Glomerular visceral epithelial cell (primary cell): ENCODE measurements around the gene LIPF.
"Not testable (repeated sequence)": the region's sequence is repeated elsewhere in the genome, so short reads cannot be mapped to it uniquely, and the experiment has no call there.

ENCODE experiments used
- DNase-seq: peaks from one replicate; pipeline ENCODE4 v3.0.0-alpha.2; 2016; ENCODE audit errors: extremely low spot score

The LIPF gene, protein sequence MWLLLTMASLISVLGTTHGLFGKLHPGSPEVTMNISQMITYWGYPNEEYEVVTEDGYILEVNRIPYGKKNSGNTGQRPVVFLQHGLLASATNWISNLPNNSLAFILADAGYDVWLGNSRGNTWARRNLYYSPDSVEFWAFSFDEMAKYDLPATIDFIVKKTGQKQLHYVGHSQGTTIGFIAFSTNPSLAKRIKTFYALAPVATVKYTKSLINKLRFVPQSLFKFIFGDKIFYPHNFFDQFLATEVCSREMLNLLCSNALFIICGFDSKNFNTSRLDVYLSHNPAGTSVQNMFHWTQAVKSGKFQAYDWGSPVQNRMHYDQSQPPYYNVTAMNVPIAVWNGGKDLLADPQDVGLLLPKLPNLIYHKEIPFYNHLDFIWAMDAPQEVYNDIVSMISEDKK

DNA sequence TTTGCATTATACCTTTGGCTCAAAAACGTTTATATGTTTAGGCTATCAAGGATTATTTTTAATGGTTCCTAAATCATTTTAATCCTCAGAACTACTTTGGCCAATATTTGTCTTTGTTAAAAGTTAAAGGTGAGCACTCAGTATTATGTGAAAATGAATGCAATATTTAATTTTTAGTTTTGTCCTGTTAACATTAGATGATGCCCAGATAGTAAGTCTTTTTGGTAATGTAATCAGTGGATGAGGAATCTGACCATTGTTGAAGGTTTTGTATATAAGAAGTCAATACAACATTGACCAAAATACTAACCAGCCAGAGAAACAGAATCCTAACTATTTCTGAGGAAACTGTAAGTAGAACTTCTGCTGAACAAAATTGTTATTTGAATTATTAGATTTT, at the start of gene LIPF:
Gene LIPF, plus strand, starts transcription at position 301 of the 400 bp plus-strand sequence. CDS start 2,856 bp downstream, outside the sequence.
- no peak for DNase-seq

GRCh38 chr10:88616250-88616977, 47.8 kb upstream of the LIPF start:
- DNase-seq: no peak

- DNase-seq: no peak
Measured at GRCh38 chr10:88617772-88618300, 46.4 kb upstream of the LIPF start.

DNA sequence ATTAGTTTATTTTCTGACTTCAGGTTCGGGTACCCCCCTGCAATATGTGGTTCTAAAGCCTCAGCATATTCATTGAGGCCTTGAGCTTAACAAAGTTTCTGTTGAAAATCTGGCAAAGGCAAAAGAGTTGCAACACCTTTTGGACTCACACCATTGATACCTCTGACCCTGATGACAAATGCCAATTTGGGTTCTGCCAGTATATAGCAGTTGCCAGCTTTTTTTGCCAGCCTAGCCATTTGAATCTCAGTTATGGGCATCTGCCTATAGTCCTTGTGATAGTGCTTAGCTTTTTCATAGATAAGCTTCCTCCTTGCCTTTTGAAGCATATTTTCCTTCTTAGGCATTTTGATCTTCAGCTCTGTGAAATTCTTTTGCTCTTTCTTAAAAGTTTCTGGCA, 45.7 kb upstream of the LIPF start:
- DNase-seq: no peak

GRCh38 chr10:88620441-88620840, 43.8 kb upstream of the LIPF start:
- DNase-seq: no peak

DNA sequence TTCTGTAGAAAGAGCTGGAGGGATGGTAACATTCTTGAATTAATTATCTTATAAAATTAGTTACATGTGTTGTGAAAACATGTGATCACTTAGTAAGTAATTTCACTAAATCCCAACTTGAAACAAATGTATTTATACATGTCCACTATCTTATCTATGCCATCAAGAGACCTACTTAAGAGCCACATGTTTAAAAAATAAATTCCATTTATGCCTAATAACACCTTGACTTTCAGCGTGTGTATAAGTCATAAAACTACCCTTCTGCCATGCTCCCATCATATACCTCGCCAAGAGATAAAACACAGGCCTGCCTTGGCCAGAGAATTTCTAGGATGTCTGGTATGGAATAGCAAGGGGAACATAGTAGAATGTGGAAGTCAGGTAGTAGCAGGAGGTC, 40.4 kb upstream of the LIPF start:
- no peak for DNase-seq

GRCh38 chr10:88624840-88625239, 39.4 kb upstream of the LIPF start:
- DNase-seq: no peak

- no peak for DNase-seq
Measured at GRCh38 chr10:88640186-88640585, 24.1 kb upstream of the LIPF start.

GRCh38 chr10:88642209-88642608, 22.0 kb upstream of the LIPF start:
- no peak for DNase-seq

GRCh38 chr10:88642963-88643362, 21.3 kb upstream of the LIPF start:
- DNase-seq: no peak

DNA sequence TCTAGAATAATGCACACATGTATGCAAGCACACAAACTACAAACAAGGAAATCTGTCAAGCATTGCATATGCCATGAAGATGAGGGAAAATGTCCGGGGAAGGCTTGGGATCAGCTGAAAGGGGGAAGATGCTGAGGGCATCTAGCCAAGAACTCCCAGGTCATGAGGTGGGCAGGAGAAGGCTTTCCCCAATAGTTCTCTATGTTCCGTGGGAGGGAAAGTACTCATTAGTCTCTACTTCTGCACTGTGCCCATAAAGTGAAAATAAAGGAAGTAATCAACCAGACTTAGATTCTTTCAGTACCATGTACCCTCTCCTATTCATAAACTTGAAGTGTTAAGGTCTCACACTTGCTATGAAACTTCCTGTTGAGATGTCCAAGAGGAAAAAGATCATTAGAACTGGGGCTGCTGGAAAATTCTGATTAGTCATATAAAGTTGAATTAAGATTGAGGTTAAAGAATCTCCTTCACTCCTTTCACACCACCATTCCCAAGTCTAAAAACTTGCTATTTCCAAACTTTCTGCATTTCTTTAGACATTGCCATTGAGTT, 17.1 kb upstream of the LIPF start:
- DNase-seq: no peak

GRCh38 chr10:88651101-88651551, 13.1 kb upstream of the LIPF start:
- DNase-seq: peak; percentile 51

- DNase-seq: no peak
Measured at GRCh38 chr10:88652616-88653015, 11.6 kb upstream of the LIPF start.

- no peak for DNase-seq
Measured at GRCh38 chr10:88657901-88658300, 6.3 kb upstream of the LIPF start.

GRCh38 chr10:88659725-88660597, 4.3 kb upstream of the LIPF start:
- DNase-seq: no peak

DNA sequence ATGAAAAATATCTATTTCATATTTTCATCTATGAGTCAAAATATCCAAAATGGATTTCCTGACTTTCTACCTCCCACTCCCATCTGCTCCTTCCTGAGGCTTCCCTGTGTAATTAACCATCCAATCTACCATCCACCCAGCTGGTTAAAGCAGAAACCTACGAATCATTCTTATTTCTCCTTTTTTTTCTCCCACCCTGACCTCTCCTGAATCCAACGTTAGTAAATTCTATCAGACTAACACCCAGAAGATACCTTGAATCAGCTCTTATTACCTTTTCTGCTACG, 3.7 kb upstream of the LIPF start:
- no peak for DNase-seq

- no peak for DNase-seq
Measured at GRCh38 chr10:88661018-88661417, 3.2 kb upstream of the LIPF start.

DNA sequence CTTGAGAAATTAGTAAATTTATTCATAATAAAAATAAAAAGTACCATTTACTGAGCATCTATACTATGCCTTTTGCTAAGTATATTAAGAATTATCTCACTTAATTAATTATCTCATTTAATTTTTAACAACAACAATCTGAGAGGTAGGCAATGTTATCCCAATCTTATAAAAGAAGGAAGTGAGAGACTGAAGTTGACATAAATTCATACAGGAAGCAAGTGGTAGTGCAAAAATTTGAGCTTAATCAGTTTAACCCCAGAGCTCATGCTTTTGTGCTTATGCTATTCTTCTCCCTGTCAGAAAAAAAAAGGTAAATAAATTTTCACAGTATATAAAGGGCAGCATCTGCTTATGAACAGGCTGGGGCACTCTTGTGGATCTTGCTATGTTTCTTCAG, 2.7 kb upstream of the LIPF start:
- DNase-seq: no peak

DNA sequence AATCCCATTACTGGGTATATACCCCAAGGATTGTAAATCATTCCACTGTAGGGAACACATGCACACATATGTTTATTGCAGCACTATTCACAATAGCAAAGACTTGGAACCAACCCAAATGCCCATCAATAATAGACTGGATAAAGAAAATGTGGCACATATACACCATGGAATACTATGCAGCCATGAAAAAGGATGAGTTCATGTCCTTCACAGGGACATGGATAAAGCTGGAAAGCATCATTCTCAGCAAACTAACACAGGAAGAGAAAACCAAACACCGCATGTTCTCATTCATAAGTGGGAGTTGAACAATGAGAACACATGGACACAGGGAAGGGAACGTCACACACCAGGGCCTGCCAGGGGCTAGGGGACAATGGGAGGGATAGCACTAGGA, 1.1 kb upstream of the LIPF start:
- DNase-seq: not testable (repeated sequence)

GRCh38 chr10:88668465-88668864, 4.2 kb downstream of the LIPF start:
- DNase-seq: no peak

DNA sequence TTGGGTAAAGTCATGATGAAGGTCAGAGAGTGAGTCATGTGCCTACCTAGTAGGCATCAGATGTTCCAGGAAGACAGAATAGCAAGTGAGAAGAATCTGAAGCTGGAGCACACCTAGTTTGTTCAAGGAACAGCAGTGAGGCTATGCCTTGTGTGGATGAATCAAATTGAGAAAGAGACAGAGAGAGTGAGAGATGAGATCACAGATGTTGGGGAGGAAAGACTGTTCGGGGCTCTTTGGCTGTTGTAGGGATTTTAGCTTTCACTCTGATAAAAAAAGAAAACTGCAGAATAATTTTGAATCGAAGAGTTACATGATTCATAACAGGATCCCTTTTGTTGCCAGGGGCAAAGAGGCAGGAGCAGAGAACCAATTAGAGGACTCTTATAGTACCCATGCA, 6.3 kb downstream of the LIPF start:
- DNase-seq: no peak

DNA sequence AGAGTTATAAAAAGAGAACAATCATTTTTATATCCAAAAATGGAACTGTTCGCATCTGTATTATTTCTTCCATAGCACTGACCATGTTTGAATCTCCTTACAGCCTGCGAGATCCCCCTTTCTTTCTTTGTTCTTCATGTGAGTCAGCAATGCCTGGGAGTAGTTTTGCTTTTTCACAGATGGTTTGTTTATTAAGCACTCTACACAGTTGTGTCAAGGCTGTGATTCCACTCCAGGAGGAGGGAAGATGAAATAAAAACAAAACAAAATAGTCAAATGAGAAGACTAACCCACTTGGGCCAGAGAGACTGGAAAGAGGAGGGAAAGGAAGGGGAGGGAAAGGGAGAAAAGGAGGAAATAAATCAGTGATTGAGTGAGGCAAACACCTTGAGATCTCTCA, 7.8 kb downstream of the LIPF start:
- peak; percentile 21 for DNase-seq
